NT2/D1 (cell line): ENCODE data around the gene SLC9A9.

Experiments used
- SUZ12 ChIP-seq: IDR thresholded peaks from 2 replicates; pipeline ENCODE4 v1.6.1; 2011; ENCODE audit not compliant: insufficient read length, insufficient read depth; ENCODE audit errors: extremely low read depth
- YY1 ChIP-seq: IDR thresholded peaks from 2 replicates; pipeline ENCODE4 v1.6.1; 2011; ENCODE audit not compliant: insufficient read length, insufficient read depth
- ZNF274 ChIP-seq: IDR thresholded peaks from 2 replicates; pipeline ENCODE4 v1.6.1; 2011; ENCODE audit warnings: mild to moderate bottlenecking, low read depth, low read length

DNA sequence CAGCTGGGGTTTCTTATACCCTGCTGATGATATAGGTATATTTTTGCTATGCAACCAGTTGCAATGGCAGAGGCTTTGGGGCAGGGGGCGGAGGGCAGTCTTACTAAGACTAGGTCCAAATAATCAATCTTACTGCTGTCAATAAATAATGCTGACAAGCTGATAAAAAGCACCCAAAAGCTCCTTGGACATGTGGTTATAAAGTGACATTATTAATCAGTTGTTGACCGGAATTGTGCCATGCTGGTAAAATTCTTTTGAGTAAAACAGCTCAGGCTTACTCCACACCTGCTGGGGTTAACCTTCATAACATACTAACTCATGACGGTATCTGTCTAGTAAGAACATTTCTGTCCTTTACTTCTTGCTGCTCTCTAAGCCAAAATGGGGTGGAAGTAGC is 626.8 kb downstream of the SLC9A9 start:
- TF ChIP-seq YY1 (no peak), ZNF274 (no peak), SUZ12 (no peak)
